LNCAP (cell line): ENCODE data around the gene PTK6.

Experiments
- CTCF ChIP-seq: fragments of 450-650 bp; IDR thresholded peaks from 2 replicates; pipeline ENCODE4 v1.5.1; 2017; ENCODE audit warnings: mild to moderate bottlenecking

PTK6 gene

GRCh38 chr20:63541371-63541770 is 4.2 kb upstream of the PTK6 start:
- TF ChIP-seq CTCF, result no peak

- no peak for TF ChIP-seq CTCF
These were observed 3.4 kb upstream of the PTK6 start for GRCh38 chr20:63540417-63541186.

DNA sequence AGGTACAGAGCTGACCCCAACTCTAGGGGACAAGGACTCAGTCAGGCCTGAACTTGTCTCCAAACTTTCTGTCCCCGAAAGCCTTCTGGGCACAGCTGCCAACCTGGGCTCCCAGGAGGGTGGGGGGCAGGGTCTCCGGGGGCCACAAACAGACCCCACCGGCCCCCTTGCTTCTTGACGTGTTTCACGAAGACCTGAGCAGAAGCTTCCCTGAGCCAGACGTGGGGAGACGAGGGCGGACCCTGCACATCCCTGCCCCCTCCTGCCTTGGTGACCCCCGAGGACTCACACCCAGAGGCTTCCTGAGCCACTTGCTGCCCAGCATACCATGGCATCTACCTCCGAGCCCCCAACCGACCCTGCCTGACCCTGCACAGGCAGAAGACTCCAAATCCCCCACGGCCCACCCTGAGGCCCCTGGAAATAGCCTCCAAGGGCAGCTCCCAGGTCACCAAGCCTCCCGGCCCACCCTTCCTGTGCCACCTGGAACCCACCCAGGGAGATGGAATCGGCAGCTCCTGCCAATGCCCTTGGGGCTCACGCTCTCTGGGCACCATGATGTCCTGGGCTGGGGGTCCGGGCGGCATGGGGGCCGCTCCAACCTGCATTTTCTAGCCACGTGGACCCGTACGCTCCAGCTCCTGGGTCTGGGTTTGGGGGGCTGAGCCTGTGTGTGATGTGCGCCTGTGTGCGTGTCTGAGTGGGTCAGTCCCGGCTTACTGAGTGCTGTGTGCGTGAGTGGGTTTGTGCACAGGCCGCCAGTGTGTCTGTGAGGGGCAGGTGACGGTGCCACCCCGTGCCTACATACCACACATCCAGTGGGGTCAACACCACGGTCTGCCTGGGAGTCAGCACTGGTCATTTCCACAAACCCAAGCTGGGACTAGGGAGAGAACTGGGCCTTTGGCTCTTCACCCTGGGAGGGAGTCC is 2.5 kb upstream of the PTK6 start:
- TF ChIP-seq CTCF, result no peak

DNA sequence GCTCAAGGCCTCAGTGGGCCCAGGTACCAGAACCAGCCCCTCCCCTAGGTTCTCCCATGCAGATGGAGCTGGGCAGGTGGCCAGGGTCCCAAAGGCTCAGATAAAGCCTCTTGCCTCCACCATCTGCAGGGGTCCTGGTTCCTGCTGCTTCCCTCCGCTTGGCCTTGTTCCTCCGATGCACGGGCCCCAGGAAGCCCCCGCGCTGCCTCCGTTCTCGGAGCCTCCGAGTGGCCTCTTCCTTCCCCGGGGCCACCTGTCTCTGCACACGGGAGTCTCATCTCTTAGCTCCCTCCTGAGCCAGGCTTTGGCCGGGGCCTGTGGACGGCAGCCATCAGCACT is 1.9 kb upstream of the PTK6 start:
- no peak for TF ChIP-seq CTCF

DNA sequence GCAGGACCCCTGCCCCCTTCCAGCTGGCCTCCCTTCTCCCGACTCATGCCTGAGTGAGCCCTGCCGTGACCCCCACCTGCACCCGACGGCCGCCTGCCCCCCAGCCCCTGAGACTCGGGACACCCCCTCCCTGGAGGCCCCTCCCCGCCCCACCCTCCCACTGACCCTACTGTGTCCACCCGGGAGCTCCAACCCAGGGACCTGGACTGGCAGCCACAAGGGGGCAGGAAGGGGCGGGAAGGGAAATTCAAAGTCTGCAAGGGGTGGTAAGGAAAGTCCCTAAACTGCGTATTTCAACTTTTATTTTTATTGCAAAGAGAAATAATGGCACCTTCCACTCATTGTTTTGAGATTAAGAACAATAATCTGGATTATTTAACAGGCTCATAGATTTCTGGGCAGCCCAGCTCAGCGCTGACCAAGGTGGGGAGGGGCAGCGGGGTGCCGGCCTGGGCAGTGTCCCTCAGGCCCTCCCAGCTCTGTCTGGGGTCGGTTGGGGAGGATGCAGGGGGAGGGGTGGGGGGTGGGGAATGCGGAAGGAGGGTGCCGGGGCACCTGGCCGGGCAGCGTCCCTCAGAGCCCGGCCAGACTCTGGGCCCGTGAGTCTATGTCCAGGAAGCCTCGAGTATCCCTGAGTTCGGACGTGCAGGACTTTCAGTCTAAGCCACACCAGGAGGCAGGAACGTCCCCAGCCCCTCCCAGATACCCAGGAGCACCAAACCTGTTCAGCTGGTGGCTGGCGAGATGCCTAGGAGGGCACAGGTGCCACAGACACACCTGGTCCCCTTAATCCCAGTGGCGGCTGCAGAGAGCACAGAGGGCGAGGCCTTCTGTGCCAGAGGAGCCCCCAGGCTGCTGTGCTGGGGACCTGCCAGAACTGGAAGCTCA is 1.3 kb upstream of the PTK6 start:
- no peak; the same call in 1 of the 2 replicates for TF ChIP-seq CTCF

GRCh38 chr20:63537525-63538203 is 488 bp upstream of the PTK6 start:
- peak; percentile 84 for TF ChIP-seq CTCF
